ENCODE data around the gene SERBP1. TPM values are rescaled to one million over a fixed set of nuclear protein-coding genes. Genes with fewer than 3 reads are reported as not detected.
"Not testable (repeated sequence)": the region's sequence is repeated elsewhere in the genome, so short reads cannot be mapped to it uniquely, and the experiment has no call there.

The SERBP1 gene
- total RNA-seq, 5 donors from 2014 or later (not counting 1 experiment from before 2014, with no cell fraction given), result 125 to 157 (median 154) TPM

DNA sequence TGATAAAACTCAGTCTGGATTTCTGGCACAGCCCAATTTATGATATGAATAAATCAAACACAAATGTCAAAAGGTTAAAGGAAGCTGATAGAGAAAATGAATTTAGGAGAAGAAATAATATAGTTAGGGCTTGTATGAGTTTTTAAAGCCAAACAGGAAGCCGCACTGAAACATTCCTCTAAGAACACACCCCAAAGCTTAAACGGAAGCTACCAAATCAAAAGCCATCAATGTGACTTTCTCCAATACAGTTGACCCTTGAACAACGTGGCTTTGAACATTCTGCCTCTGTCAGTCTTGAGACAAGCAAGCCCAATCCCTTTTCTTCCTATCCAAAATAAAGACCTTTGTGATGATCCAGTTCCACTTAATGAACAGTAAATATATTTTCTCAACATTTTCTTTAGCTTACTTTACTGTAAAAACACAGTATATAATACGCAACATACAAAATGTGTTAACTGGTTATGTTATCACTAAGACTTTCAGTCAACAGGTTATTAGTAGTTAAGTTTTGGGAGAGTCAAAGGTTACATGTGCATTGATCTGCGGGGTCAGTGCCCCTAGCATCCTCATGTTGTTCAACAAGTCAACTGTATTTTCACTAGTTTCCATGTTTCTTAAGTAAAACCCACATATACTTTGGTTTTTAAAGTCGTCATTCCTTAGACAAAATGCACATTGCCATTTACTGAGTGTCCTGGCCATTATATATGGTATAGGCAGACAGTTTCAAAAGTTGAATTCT lies 11.2 kb downstream of the SERBP1 start:
- Histone ChIP-seq H3K9me3 (no peaks in the 10 kb centered on the region), H3K4me3 (ENCODE audit: control insufficient read depth in 1 of 2, extremely low read depth in 1 of 2, low read length in 1 of 2) (no peak overlapping the region), H3K4me1 (ENCODE audit: control insufficient read depth in 1 of 2, extremely low read depth in 1 of 2, insufficient read depth in 2 of 2, low read length in 2 of 2) (peaks cover 8 to 16% of the 10 kb centered on the region in 2 experiments), H3K27me3 (replicated peaks in 1 of 2; ENCODE audit: control insufficient read depth in 2 of 2, extremely low read depth in 1 of 2, insufficient read depth in 2 of 2, low read length in 1 of 2) (no peaks in the 10 kb centered on the region), H3K27ac (ENCODE audit: low read length) (peak overlapping the region; percentile 5), H3K36me3 (ENCODE audit: control insufficient read depth in 2 of 2, extremely low read depth in 1 of 2, insufficient read depth in 1 of 2, low read length in 1 of 2) (peaks cover 0 to 90% of the 10 kb centered on the region in 2 donors)
- DNase-seq (no peak), ATAC-seq (replicated peaks in 1 of 4) (peak in 1 of 4 experiments; percentile 19)
- WGBS (ENCODE audit: insufficient coverage), result 44% methylated on average over 2 of the region's 6 CpGs
- H3K4me3 Mint-ChIP-seq, result no peak overlapping the region
- no peaks in the 10 kb centered on the region for H3K27me3 Mint-ChIP-seq
- ChIA-PET CTCF (no interaction called here), POLR2A (interaction anchor here in 1 of 2 donors (1.2 kb wide), 1 partner anchor 9 kb away, joined by 3 read pairs; no protein-coding TSS in a partner anchor)
- no peaks in the 10 kb centered on the region for H3K9me3 Mint-ChIP-seq
- H3K36me3 Mint-ChIP-seq, result peaks cover 67% of the 10 kb centered on the region
- peak overlapping the region; percentile 68 to 77 for H3K27ac Mint-ChIP-seq
- H3K4me1 Mint-ChIP-seq, result peaks cover 63 to 70% (median 68%) of the 10 kb centered on the region in 3 donors

DNA sequence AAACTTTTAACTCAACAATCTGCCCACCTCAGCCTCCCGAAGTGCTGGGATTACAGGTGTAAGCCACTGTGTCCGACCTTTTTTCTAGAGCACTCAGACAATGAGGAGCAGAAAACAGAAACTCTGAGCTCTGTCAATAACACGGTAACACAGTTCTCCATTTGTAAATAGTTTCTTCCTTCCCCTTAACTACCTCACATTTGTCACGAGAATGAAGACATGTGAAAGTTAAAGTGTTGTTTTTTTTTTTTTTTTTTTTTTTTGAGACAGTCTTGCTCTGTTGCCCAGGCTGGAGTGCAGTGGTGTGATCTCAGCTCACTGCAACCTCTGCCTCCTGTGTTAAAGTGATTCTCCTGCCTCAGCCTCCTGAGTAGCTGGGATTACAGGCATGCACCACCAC lies 12.5 kb downstream of the SERBP1 start:
- not testable (repeated sequence) for H3K4me3 ChIP-seq (ENCODE audit: control insufficient read depth in 1 of 2, extremely low read depth in 1 of 2, low read length in 1 of 2); H3K27me3 Mint-ChIP-seq; H3K9me3 ChIP-seq; ATAC-seq (replicated peaks in 1 of 4); DNase-seq; H3K27ac ChIP-seq (ENCODE audit: low read length); H3K4me3 Mint-ChIP-seq; H3K27me3 ChIP-seq (replicated peaks in 1 of 2; ENCODE audit: control insufficient read depth in 2 of 2, extremely low read depth in 1 of 2, insufficient read depth in 2 of 2, low read length in 1 of 2); H3K9me3 Mint-ChIP-seq
- ChIA-PET CTCF (interaction anchor here in 1 of 2 donors (0.7 kb wide), 1 partner anchor 24 kb away, joined by 6 read pairs; no protein-coding TSS in a partner anchor), POLR2A (interaction anchor here (0.7 to 1.2 kb wide), 2 partner anchors 11 kb away, joined by 3 to 4 read pairs; no protein-coding TSS in a partner anchor)
- H3K36me3 ChIP-seq (ENCODE audit: control insufficient read depth in 2 of 2, extremely low read depth in 1 of 2, insufficient read depth in 1 of 2, low read length in 1 of 2), result peaks cover 0 to 89% of the 10 kb centered on the region in 2 donors
- Mint-ChIP-seq H3K27ac (peak overlapping the region in 1 of 2 donors; percentile 34), H3K36me3 (peaks cover 60% of the 10 kb centered on the region), H3K4me1 (peaks cover 50 to 65% (median 63%) of the 10 kb centered on the region in 3 donors)
- 100% methylated on average over 1 of the region's 4 CpGs for WGBS (ENCODE audit: insufficient coverage)
- peaks cover 8 to 13% of the 10 kb centered on the region in 2 experiments for H3K4me1 ChIP-seq (ENCODE audit: control insufficient read depth in 1 of 2, extremely low read depth in 1 of 2, insufficient read depth in 2 of 2, low read length in 2 of 2)

DNA sequence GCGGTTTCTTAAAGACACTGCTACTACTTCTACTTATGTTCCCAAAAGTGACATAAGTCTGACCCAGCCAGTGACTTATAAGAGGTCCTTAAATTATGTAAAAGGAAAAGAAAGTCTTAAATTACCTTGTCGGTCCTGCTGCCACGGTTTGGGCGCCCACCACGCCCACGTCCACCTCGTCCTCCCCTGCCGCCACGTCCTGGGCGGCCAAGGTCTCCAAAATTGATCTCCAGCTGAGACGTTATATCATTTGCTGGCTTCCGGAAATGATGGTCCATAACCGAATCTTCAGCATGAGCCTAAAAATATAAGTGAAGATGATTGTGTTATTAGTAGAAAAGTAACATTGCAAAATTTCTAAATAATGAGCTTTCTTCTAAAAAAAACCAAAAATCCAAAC lies 15.2 kb downstream of the SERBP1 start:
- H3K4me3 ChIP-seq (ENCODE audit: control insufficient read depth in 1 of 2, extremely low read depth in 1 of 2, low read length in 1 of 2), result no peak overlapping the region
- ChIA-PET POLR2A (interaction anchor here in 1 of 2 donors (1.0 to 2.2 kb wide), 3 partner anchors 11 to 16 kb away, joined by 3 to 10 read pairs (median 3); no protein-coding TSS in a partner anchor), CTCF (interaction anchor here (0.6 to 1.1 kb wide), 4 partner anchors 15 to 491 kb away, joined by 3 to 4 read pairs (median 4); partner anchors contain the start of genes DNAI4 (in 1 of the 2) and SERBP1 (in 1 of the 2))
- H3K4me1 Mint-ChIP-seq, result peaks cover 32 to 51% (median 49%) of the 10 kb centered on the region in 3 donors
- H3K27ac Mint-ChIP-seq, result peak overlapping the region in 1 of 2 donors; percentile 16
- H3K4me3 Mint-ChIP-seq, result no peak overlapping the region
- no peak for DNase-seq
- H3K36me3 Mint-ChIP-seq, result peaks cover 49% of the 10 kb centered on the region
- ATAC-seq (replicated peaks in 1 of 4), result no peak
- peaks cover 0 to 80% of the 10 kb centered on the region in 2 donors for H3K36me3 ChIP-seq (ENCODE audit: control insufficient read depth in 2 of 2, extremely low read depth in 1 of 2, insufficient read depth in 1 of 2, low read length in 1 of 2)
- no peaks in the 10 kb centered on the region for H3K27me3 ChIP-seq (replicated peaks in 1 of 2; ENCODE audit: control insufficient read depth in 2 of 2, extremely low read depth in 1 of 2, insufficient read depth in 2 of 2, low read length in 1 of 2)
- no CpG with 5 or more reads among the region's 13 CpGs for WGBS (ENCODE audit: insufficient coverage)
- H3K9me3 ChIP-seq, result no peaks in the 10 kb centered on the region
- H3K9me3 Mint-ChIP-seq, result no peaks in the 10 kb centered on the region
- no peak overlapping the region for H3K27ac ChIP-seq (ENCODE audit: low read length)
- H3K27me3 Mint-ChIP-seq, result no peaks in the 10 kb centered on the region
- peaks cover 5 to 8% of the 10 kb centered on the region in 2 experiments for H3K4me1 ChIP-seq (ENCODE audit: control insufficient read depth in 1 of 2, extremely low read depth in 1 of 2, insufficient read depth in 2 of 2, low read length in 2 of 2)

DNA sequence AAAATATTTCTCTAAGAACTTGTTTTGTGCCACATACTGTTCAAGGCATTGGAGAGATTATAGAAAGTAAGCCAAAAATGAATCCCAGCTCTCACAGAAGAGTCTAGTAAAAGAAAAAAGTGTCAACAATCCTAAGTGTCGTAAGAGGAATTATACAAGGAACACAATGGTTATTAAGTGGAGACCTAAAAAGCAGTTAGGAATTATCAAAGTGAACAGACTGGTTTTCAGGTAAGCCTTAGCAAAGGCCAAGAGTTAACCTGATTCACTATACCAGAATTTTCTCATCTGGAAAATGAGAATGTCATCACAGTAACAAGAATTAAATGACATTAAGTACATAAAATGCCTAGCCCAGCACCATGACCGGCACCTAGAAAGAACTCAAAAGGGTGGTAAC lies 15.6 kb downstream of the SERBP1 start:
- no peak overlapping the region for H3K27ac ChIP-seq (ENCODE audit: low read length)
- POLR2A ChIA-PET, result interaction anchor here in 1 of 2 donors (1.0 to 2.2 kb wide), 2 partner anchors 11 to 14 kb away, joined by 3 to 10 read pairs; no protein-coding TSS in a partner anchor
- Mint-ChIP-seq H3K4me3 (no peak overlapping the region), H3K27ac (peak overlapping the region in 1 of 2 donors; percentile 16), H3K27me3 (no peaks in the 10 kb centered on the region), H3K4me1 (peaks cover 29 to 46% (median 45%) of the 10 kb centered on the region in 3 donors), H3K36me3 (peaks cover 47% of the 10 kb centered on the region), H3K9me3 (no peaks in the 10 kb centered on the region)
- peaks cover 5 to 8% of the 10 kb centered on the region in 2 experiments for H3K4me1 ChIP-seq (ENCODE audit: control insufficient read depth in 1 of 2, extremely low read depth in 1 of 2, insufficient read depth in 2 of 2, low read length in 2 of 2)
- H3K4me3 ChIP-seq (ENCODE audit: control insufficient read depth in 1 of 2, extremely low read depth in 1 of 2, low read length in 1 of 2), result no peak overlapping the region
- ATAC-seq (replicated peaks in 1 of 4), result no peak
- no peak for DNase-seq
- no peaks in the 10 kb centered on the region for H3K9me3 ChIP-seq
- CTCF ChIA-PET, result no interaction called here
- WGBS (ENCODE audit: insufficient coverage), result 83% methylated on average over 1 of the region's 2 CpGs
- H3K27me3 ChIP-seq (replicated peaks in 1 of 2; ENCODE audit: control insufficient read depth in 2 of 2, extremely low read depth in 1 of 2, insufficient read depth in 2 of 2, low read length in 1 of 2), result no peaks in the 10 kb centered on the region
- peaks cover 0 to 84% of the 10 kb centered on the region in 2 donors for H3K36me3 ChIP-seq (ENCODE audit: control insufficient read depth in 2 of 2, extremely low read depth in 1 of 2, insufficient read depth in 1 of 2, low read length in 1 of 2)

DNA sequence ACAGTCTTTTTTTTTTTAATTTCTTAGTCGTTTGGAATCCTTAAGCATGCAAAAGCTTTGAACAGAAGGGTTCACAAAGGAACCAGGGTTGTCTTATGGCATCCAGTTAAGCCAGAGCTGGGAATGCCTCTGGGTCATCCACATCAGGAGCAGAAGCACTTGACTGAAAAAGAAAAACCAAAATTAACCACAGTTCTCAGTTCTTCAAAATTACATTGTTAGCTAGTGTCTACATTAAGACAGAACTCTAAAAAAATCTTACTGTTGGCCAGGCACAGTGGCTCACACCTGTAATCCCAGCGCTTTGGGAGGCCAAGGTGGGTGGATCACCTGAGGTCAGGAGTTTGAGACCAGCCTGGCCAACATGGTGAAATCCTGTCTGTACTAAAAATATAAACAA lies 17.1 kb downstream of the SERBP1 start:
- CTCF ChIA-PET; DNase-seq; H3K27ac Mint-ChIP-seq; H3K4me3 ChIP-seq (ENCODE audit: control insufficient read depth in 1 of 2, extremely low read depth in 1 of 2, low read length in 1 of 2); H3K4me3 Mint-ChIP-seq; H3K27me3 ChIP-seq (replicated peaks in 1 of 2; ENCODE audit: control insufficient read depth in 2 of 2, extremely low read depth in 1 of 2, insufficient read depth in 2 of 2, low read length in 1 of 2); POLR2A ChIA-PET; H3K9me3 ChIP-seq; H3K27ac ChIP-seq (ENCODE audit: low read length); ATAC-seq (replicated peaks in 1 of 4); H3K4me1 ChIP-seq (ENCODE audit: control insufficient read depth in 1 of 2, extremely low read depth in 1 of 2, insufficient read depth in 2 of 2, low read length in 2 of 2); H3K27me3 Mint-ChIP-seq; H3K9me3 Mint-ChIP-seq: not testable (repeated sequence)
- H3K36me3 Mint-ChIP-seq, result peaks cover 42% of the 10 kb centered on the region
- peaks cover 21 to 38% (median 36%) of the 10 kb centered on the region in 3 donors for H3K4me1 Mint-ChIP-seq
- no CpG with 5 or more reads among the region's 2 CpGs for WGBS (ENCODE audit: insufficient coverage)
- peaks cover 0 to 70% of the 10 kb centered on the region in 2 donors for H3K36me3 ChIP-seq (ENCODE audit: control insufficient read depth in 2 of 2, extremely low read depth in 1 of 2, insufficient read depth in 1 of 2, low read length in 1 of 2)

DNA sequence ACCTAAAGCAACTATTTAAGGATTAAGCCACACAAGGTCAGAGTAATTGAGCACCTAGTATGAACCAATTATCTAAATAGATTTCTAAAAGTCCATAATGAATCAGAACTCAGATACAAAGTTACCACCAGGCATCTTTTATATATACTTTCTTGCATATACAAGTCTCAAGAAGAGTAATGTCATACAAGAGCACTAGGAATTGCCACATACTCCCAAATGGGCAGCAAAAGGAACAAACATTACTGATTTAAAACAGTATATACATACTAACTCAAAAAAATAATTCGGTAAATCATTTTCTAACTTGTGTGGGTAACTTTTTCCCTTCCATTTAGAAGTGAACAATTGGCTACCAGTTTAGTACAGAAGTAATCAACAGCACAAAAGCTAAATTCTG lies 22.1 kb downstream of the SERBP1 start:
- ATAC-seq (replicated peaks in 1 of 4), result no peak
- ChIA-PET POLR2A (interaction anchor here in 1 of 2 donors (0.6 to 1.2 kb wide), 2 partner anchors 71 to 357 kb away, joined by 3 to 7 read pairs; no protein-coding TSS in a partner anchor), CTCF (interaction anchor here (0.7 to 1.5 kb wide), 4 partner anchors 18 to 92 kb away, joined by 3 to 7 read pairs (median 4); no protein-coding TSS in a partner anchor)
- Mint-ChIP-seq H3K36me3 (peaks cover 14% of the 10 kb centered on the region), H3K4me3 (no peak overlapping the region), H3K9me3 (no peaks in the 10 kb centered on the region), H3K27ac (peak overlapping the region; percentile 11 to 40), H3K27me3 (no peaks in the 10 kb centered on the region), H3K4me1 (peaks cover 5 to 25% (median 21%) of the 10 kb centered on the region in 3 donors)
- Histone ChIP-seq H3K4me3 (ENCODE audit: control insufficient read depth in 1 of 2, extremely low read depth in 1 of 2, low read length in 1 of 2) (no peak overlapping the region), H3K36me3 (ENCODE audit: control insufficient read depth in 2 of 2, extremely low read depth in 1 of 2, insufficient read depth in 1 of 2, low read length in 1 of 2) (peaks cover 0 to 24% of the 10 kb centered on the region in 2 donors), H3K9me3 (no peaks in the 10 kb centered on the region), H3K4me1 (ENCODE audit: control insufficient read depth in 1 of 2, extremely low read depth in 1 of 2, insufficient read depth in 2 of 2, low read length in 2 of 2) (no peaks in the 10 kb centered on the region), H3K27me3 (replicated peaks in 1 of 2; ENCODE audit: control insufficient read depth in 2 of 2, extremely low read depth in 1 of 2, insufficient read depth in 2 of 2, low read length in 1 of 2) (no peaks in the 10 kb centered on the region), H3K27ac (ENCODE audit: low read length) (no peak overlapping the region)
- no CpG with 5 or more reads among the region's 1 CpG for WGBS (ENCODE audit: insufficient coverage)
- no peak for DNase-seq
